WI38 (cell line): Measurements from ENCODE around the gene NTF4.
"Not testable (repeated sequence)": the region's sequence is repeated elsewhere in the genome, so short reads cannot be mapped to it uniquely, and the experiment has no call there.

Source experiments
- H3K4me3 ChIP-seq: 2 replicates; pipeline ENCODE4 v1.5.1; 2011; ENCODE audit warnings: low read depth, mild to moderate bottlenecking, control low read depth, low read length
- CTCF ChIP-seq: IDR thresholded peaks from 2 replicates; pipeline ENCODE4 v1.5.1; 2012; ENCODE audit warnings: low read depth, mild to moderate bottlenecking, control low read depth, low read length

The NTF4 gene

DNA sequence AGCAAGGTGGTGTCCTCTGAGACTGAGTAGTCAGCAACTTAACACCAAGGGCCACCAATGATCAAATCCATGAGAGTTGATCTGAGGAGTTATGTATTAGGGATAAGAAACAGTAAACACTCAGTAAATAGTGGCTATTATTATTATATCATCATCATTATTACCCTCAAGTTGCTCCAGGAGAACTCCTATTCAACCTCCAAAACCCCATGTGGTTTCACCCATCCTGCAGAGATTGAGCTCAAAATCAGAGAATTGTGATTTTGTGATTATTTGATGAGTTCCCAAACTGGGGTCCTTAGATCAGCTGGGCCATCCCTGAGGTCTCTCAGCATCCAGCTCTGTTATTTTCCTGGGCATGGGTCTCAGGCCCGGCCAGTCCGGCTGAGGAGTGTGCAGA is 3.6 kb downstream of the NTF4 start:
- TF ChIP-seq CTCF, result no peak
- no peak overlapping the region for H3K4me3 ChIP-seq

- H3K4me3 ChIP-seq, result no peak overlapping the region
- no peak for TF ChIP-seq CTCF
Measured at GRCh38 chr19:49059053-49059452, 5.6 kb downstream of the NTF4 start.

DNA sequence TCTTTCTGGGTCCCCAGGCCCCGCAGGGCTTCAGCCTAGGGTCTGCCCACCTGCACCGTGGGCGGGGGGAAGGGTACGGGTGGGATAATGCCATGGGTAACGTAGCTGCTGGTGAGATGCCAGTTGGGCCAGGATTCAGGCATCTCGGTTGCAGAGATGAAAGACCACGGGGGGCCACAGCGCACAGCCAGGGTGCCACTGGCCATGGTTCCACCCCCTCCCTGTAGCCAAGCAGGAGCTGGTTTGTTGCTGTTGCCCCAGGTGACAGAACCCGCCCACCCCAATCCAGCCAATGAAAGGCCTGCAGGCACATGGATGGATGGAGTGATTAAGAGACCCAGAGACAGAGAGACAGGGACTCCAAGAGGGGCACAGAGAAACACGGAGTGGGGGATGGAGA is 6.1 kb downstream of the NTF4 start:
- no peak for TF ChIP-seq CTCF
- H3K4me3 ChIP-seq, result no peak overlapping the region

DNA sequence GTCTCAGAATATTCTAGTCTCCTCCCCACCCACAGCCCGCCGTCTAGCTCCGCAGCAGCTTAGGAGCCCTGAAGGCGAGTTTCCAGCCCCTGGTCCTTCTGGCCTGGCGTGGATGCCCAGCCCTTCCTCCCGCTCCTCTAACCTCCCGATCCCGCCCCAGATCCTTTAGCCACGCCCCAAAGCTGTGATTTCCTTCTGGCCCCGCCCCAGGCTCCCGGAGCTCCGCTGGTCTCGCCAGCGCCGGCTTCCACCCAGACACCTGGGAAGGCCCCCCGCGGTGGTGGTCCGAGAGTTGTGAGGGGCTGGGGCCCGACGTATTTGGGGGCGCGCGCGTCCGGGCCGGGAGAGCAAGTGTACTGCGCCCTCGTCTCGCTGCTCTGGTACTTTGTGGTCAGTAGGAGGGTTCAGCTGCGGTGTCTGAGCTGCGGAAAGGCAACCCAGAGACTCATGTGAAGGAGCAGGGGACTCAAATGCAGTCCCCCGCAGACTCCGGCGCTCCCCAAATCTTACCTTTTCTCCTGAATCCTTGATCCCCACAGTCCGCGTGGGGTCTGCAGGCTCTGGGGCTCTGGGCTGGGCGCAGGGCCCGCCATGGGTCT is 6.9 kb downstream of the NTF4 start, which contains the start of gene CGB7:
Gene CGB7, minus strand, starts transcription at position 114 of the 599 bp plus-strand sequence. CDS start 2,374 bp downstream, outside the sequence.
- H3K4me3 ChIP-seq, result peak within 1 kb of the TSS; percentile 69
- TF ChIP-seq CTCF, result no peak

DNA sequence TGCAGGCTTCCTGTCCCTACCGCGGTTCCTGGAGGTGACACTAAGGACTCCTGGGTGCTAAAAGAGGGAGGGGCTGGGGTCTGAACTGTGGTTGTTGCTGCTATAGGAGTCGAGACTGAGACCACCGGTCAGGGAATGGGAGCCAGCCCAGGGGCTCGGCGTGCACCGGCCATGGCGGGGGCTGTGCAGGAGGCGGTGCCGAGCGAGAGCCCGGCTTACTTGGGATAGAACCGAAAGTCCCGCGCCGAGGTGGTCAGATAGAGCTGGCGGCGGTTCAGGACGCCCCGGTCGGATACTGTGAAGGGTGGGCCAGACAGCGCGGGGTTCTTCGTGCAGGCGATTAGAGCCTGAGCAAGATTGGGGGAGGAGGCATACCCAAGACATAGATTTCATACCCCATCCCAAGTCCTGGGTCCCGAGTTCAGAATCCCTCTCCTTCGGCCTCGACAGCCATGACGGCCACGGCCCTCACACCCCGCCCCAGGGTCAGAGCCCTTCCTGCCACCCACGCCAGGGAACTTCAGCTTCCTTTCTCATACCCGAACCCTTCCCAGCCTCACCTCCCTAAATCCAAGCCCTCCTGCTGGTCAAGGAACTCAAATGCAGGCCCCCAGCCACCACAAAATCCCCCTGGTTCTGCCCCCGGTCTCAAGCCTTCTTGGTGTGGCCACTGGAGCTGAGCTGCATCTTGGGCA is 7.6 kb downstream of the NTF4 start:
- H3K4me3 ChIP-seq, result peak overlapping the region; percentile 69

- peak overlapping the region; percentile 69 for H3K4me3 ChIP-seq
- 0 out of 2 replicates have a peak, but pooled peaks have one; percentile 24 for TF ChIP-seq CTCF
Measured at GRCh38 chr19:49056101-49056901, 8.3 kb downstream of the NTF4 start.

GRCh38 chr19:49050376-49051033 is 14.1 kb downstream of the NTF4 start:
- not testable (repeated sequence) for H3K4me3 ChIP-seq

GRCh38 chr19:49049834-49050233 is 14.8 kb downstream of the NTF4 start:
- not testable (repeated sequence) for H3K4me3 ChIP-seq

DNA sequence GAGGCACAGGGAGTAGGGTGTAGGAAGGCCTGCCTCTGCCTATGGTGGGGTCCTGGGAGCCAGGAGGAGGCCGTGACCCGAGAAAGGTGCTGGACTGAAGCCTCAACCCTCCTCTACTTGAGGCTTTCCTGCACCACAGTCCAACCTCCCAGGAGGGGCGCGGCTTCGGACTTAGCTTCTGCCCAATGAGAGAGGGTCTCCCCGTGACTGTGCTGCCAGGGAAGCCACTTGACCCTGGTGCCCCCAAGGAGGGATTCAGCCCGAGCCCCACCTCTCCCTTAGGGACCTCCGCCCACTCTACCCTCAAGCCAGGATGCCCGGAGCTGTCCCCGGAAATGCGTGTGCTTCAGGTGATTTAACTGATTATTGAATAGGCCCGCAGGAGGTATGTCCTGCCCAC is 15.6 kb downstream of the NTF4 start, which contains the start of gene CGB8:
Gene CGB8, minus strand, starts transcription at position 101 of the 400 bp plus-strand sequence. CDS start 372 bp downstream, outside the sequence.
- not testable (repeated sequence) for H3K4me3 ChIP-seq

GRCh38 chr19:49043548-49043947 is 21.1 kb downstream of the NTF4 start, which contains the start of gene CGB5:
Gene CGB5 (plus strand): TSS chr19:49043848. CDS start chr19:49044210, 362 bp downstream.
- H3K4me3 ChIP-seq, result not testable (repeated sequence)

- not testable (repeated sequence) for H3K4me3 ChIP-seq
Measured at GRCh38 chr19:49042666-49043065, 22.0 kb downstream of the NTF4 start.
